Measurements from ENCODE around the gene GUCA2A.

GRCh38 chr1:42192106-42192505, 27.6 kb upstream of the GUCA2A start:
- TF ChIP-seq CTCF (IDR thresholded peaks at IDR 0.05) (no peak), POLR2AphosphoS5 (IDR thresholded peaks at IDR 0.05; ENCODE audit: low read depth, low read length) (no peak), REST (IDR thresholded peaks at IDR 0.05; ENCODE audit: insufficient read depth in 1 of 2, low read depth in 2 of 2, low read length in 1 of 2) (no peak), TCF7L2 (IDR thresholded peaks at IDR 0.05; ENCODE audit: low read depth, low read length) (no peak)

Data from Panc1 (cell line).